Activated T-cell treated with anti-CD3 and anti-CD28 coated beads for 4 hours (primary cell): ENCODE measurements around the gene MYLK.
"Not testable (repeated sequence)": the region's sequence is repeated elsewhere in the genome, so short reads cannot be mapped to it uniquely, and the experiment has no call there.

Experiments
- DNase-seq: peaks from one replicate; pipeline ENCODE4 v3.0.0-alpha.2; 2020

Gene MYLK

GRCh38 chr3:123635717-123636116 lies 248.4 kb downstream of the MYLK start:
- no peak for DNase-seq

- no peak for DNase-seq
Observed at GRCh38 chr3:123635217-123635616, 248.9 kb downstream of the MYLK start.

- DNase-seq: no peak
Observed at GRCh38 chr3:123634149-123635051, 249.7 kb downstream of the MYLK start.

DNA sequence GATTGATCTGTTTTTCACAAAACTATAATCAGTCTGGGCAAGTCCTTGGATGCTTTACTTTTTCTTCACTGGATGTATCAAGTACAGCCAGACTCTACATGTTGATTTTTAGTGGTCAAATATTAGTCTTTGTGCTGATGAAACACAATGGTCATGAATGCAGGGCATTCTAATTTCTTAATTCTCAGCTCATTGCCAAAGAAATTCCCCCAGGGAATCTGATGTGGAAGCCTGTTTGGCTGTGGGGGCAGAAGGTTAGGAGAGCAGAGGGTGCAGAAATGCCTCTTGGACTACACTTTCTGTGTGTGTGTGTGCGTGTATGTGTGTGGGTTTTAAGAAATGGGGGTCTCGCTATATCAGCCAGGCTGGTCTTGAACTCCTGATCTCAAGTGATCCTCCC lies 250.6 kb downstream of the MYLK start:
- no peak for DNase-seq

DNA sequence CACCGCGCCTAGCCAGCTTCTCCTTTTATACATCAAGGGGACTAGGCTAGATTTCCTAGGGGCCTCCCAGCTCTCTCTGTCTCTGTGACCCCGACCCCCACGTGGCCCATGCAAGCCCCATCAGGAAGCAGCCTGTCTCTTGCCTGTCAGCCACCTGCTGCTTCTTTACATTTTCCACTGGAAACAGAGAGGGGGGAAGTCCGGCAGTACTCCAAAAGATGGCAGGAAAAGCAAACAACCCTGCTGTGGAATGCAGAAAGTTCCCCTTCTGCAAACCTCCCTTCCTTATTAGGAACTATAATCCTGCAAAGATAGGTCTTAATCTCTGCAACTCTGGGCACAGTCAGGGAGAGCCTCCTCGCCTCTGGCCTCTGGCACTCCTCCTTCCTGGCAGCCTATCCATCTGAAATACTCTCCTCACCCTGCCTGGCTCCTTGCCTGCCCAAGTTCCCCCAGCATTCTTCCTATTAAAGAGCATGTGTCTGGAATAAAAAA lies 251.9 kb downstream of the MYLK start:
- DNase-seq: no peak

GRCh38 chr3:123629747-123630047 lies 254.4 kb downstream of the MYLK start:
- no peak for DNase-seq

DNA sequence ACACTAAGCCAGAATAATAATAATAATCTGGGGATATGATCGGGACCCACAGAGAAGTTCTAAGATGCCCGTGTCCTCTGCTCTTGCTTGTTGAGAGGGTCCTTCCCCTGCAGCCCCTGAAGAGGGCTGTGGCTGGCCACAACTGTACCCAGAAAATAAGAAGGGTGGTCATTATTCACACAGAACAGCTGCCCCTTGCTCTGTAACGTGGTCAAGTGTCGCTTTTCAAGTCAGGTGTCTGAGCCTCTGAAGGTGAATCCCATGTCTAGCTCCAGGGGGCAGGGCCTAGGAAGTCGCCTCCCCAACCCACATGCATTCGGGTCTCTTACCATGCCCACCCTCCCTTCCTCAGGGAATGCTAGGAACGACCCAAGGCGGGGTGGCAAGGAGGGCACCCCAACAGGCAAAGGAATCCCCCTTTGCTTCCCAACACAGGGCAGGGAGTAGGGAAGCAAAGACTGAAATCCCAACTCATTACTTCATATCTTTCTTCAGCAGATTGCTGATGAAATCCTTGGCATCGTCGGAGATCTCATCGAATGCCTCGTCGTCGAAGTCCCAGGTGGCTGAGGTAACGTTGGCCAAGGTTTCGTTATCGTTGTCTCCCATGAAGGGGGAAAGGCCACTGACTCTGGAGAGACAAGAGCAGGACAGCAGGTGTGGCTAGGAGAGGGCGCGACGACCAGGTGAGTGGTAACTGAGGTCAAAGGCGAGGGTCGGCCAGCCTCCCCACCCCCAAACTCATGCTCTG lies 255.0 kb downstream of the MYLK start:
- DNase-seq: no peak

- DNase-seq: no peak
Observed at GRCh38 chr3:123627673-123628670, 256.2 kb downstream of the MYLK start.

GRCh38 chr3:123626881-123627280 lies 257.3 kb downstream of the MYLK start:
- no peak for DNase-seq

GRCh38 chr3:123624302-123624701 lies 259.8 kb downstream of the MYLK start:
- no peak for DNase-seq

- DNase-seq: no peak
Observed at GRCh38 chr3:123623346-123623880, 260.7 kb downstream of the MYLK start.

DNA sequence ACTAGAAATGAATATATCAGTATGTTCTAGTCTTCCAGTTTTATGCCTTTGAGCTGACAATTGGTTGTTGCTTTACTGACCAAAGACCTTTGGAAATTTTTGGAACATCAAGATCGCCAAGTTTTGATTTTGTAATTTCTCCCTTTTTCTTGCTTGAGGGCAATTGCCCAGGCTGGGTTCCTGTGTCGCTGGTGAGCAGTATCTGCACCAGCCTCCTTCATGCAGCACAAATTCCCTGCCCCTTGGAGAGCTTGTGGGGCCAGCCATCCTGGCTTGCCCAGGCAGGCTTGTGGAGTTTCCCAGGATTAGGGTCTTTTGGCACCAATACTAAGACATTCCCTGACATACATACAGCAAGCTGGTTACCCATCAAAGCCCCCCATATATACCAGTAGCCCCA lies 261.4 kb downstream of the MYLK start:
- DNase-seq: no peak

- no peak for DNase-seq
Observed at GRCh38 chr3:123621850-123622189, 262.3 kb downstream of the MYLK start.

GRCh38 chr3:123621186-123621849 lies 262.8 kb downstream of the MYLK start:
- DNase-seq: no peak

DNA sequence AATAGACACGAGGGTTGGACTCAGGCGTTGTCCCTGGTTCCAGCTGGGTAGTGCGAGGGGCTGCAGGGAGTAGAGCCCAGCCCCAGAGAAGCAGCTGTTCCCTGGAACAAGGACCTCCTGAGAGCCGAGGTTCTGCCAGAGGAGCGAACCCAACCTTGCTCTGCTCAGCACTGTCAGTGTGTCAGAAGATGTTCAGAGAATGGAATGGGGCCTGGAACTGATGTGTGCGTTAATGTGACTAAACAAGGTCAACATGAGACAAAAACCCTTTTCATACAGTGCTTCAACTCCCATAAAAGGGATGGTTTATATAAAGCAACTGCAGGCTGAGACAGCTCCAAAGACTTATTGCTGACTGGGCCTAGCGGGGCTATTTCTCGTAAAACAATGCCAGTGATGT lies 263.8 kb downstream of the MYLK start:
- DNase-seq: no peak

DNA sequence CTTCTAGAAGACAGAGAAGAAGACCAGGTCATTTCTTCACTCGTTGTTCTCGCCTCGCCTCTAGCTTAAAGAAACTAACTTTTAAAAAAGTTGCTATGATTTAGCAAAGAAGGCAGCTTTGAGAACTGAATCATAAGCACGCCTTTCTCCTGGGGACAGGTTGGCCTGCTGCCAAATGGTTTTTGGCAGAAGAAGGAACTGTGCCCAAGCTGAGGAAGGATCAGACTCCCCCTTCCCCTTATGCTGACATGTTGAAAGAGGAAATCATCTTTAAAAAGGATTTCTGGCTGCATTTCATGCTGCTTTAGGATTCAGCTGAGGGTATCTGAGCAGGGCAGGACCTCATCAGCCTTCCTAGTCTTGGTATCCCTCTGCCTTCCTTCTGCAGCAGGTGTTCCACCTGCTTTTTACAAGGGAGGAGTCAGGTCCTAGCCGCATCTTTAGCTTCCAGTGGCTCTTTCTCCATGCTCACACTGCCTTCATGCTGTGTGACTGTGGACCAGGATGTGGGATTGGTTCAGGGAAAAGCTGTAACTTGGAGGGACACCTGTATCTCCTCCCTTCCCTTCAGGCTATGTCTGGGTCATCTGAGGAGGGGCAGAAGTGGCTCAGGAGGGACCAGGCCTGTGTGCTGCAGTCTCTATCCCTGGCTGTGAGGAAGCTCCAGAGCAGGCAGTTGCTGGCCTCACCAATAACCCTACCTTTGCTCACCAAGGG lies 265.2 kb downstream of the MYLK start:
- no peak for DNase-seq

GRCh38 chr3:123618076-123618708 lies 265.9 kb downstream of the MYLK start:
- DNase-seq: no peak

- DNase-seq: no peak
Observed at GRCh38 chr3:123616593-123616992, 267.5 kb downstream of the MYLK start.

GRCh38 chr3:123613543-123613942 lies 270.6 kb downstream of the MYLK start:
- DNase-seq: no peak

GRCh38 chr3:123611674-123612073 lies 272.5 kb downstream of the MYLK start:
- not testable (repeated sequence) for DNase-seq

DNA sequence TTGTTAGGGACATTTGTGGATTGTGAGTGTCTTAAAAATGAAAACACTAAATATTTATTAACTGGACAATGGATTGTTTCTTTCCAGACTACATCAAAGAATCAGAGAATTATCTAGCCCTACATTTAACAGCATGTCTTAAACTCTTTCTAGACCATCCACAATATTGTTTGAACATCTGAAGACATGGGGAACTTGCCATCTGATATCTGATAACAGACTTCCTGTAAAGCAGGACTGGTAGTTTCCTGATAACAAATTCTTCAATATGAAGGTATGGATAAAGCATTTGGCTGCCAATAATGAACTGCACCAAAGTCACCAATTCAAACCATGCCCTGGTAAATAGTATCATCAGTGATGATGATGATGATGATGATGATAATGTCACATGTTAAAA lies 273.1 kb downstream of the MYLK start:
- DNase-seq: no peak
